HG02571 (cell line): ENCODE measurements around the gene FNBP1L.
"Not testable (repeated sequence)": the region's sequence is repeated elsewhere in the genome, so short reads cannot be mapped to it uniquely, and the experiment has no call there.

Experiments used
- ATAC-seq: cut with Tn5 transposase; IDR thresholded peaks from one replicate; pipeline ENCODE4 v1.9.1; 2021; ENCODE audit warnings: mild to moderate bottlenecking, moderate library complexity; ENCODE audit not compliant: unreplicated experiment

The FNBP1L gene

DNA sequence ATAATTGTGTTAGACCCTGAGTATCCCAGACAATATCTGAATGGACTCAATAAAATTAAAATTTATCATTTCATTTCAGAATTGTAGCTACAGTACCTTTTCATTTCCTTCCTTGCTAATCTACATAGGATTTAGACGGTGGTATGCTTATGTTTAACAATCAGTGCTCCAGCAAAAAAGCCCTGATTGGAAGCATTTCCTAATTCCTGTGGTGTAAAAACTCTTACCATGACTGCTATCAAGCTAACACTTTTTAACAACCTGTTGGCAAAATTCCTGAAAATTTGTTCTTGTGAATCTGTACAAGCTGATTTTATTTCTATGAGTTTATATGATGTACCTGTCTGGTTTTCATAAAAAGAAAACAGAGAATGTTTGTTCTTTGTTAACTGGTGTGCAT lies 5.2 kb upstream of the FNBP1L start:
- ATAC-seq = no peak

DNA sequence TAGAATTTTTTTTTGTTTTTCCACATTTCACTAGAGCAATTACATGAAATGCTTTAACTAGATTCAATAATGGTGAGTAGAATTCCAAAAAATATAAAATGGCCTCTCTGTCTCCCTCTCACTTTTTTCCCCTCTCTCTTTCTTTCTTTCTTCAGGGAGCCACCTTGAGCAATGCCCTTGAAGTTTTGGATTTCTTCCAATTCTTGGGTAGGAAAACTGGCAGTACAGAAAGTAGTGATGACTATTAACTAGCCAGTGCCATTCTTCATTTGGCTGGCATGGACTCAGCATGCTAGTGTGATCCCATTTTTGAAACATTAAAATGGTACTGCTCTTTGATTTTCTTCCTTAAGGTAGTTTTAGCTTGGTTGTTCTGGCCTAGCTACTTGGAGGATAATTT lies 4.5 kb upstream of the FNBP1L start:
- no peak for ATAC-seq

DNA sequence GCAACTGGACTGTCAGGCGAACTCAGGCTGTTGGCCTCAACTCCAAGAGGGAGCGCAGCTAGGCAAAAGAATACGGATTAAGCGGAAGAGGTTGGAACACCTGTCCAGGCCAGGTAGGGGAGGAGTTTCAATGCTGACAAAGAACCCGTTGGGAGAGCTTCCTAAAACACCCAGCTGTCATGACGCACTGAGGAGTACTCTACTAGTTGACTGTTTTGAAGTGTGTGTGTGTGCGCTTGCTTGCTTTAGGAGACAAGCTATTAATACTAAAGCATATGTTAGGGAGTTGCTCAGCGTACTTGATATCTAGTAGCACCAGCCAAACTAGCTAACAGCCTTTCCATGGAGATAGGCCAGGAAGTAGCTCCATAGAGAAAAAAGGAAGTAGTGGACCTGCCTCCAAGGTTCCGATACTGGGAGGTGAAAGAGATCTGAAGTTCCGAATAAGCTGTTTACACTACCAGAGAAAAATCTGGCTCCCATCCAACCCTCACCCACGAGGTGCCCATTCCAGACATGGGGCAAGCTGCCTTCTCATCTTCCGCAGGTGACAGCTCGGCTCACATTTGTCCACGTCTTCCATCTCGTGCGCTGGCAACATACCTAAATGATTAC lies 974 bp upstream of the FNBP1L start:
- no peak for ATAC-seq

DNA sequence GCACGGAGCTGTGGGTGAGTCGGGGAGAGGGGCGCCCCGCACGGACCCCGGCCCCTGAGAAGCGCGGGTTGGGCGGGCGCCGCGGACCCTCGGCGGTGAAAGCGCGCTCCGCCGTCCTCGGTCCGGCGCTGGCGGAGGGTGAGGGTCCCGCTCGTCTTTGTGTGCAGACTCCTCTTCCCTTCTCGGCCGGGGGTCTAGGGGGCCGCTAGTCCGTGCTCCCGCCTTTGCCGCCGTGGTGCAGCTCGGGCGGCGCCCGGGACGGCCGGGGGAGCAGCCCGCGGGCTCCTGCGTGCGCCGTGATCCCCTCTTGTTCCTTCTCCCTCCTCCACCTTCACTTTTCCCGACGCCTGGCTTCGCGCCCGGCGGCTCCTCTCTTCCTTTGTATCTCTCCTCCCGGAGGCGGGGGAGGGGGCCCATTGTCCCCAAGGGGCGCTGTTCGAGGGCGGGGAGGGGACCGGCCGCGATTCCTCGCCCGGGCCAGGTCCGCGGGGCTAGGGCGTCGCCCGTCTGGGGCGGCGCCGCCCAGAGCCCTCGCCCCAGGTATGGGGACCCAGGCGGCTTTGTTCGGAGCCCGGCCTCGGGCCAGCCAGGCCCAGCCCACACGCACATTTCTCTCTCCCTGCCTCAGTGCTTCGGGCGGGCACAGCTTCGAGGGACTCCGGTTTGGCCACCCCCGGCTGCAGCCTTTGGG lies 519 bp downstream of the FNBP1L start:
- no peak for ATAC-seq

DNA sequence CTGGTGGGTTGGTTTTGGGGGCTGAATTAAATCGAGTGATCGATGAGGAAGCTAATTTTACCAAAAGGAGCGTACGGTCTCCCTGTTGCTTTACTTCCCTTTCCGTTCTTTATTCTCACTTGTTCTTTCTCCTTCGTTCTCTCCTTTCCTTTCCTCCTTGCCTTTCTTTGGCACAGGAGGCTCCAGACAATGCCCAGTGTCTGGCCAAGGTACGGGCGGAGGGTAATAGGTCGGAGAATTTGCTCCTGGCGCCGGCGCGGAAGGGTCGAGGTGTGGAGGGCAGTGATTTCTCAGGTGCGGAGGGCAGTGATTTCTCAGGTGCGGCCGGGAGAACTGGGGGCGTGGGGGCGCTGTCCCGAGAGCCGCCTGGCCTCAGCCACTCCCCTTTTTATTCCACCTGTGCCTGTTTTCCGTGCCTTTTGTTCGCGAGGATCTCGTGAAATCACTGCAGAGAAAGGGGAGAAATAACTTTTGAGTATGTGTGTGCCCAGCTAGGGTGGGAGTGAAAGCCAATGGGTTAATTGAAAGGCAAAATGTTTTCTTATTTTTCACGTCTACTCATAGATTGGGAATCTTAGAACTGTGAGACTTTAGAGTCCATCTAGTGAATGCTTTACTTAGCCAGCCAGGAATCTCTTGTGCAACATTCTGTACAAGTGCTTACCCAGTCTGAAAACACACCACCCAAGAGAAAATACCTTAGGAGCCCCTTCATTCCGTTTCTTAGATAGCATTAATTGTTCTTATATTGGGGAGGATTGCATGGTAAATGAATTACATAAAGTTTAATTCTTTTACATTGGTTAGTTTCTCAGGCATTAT lies 1.3 kb downstream of the FNBP1L start:
- ATAC-seq = no peak

DNA sequence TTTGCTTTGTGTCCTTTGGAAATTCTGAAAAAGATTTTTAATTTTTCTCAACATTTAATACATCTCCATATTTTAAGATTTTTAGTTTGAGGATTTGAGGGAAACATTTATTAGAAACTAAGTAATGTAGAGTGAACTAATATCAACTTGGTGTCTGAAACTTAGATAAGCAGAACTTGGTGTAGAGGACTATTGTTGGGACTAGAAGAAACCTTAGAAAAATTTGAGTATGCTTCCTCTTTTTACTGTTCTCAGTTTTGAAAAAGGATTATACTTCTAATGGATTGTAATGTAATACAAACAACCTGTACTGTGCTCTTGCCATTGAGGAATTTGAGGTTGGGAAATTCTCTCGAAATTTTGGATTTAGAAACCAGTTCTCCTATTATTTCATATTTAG lies 2.4 kb downstream of the FNBP1L start:
- ATAC-seq = no peak

DNA sequence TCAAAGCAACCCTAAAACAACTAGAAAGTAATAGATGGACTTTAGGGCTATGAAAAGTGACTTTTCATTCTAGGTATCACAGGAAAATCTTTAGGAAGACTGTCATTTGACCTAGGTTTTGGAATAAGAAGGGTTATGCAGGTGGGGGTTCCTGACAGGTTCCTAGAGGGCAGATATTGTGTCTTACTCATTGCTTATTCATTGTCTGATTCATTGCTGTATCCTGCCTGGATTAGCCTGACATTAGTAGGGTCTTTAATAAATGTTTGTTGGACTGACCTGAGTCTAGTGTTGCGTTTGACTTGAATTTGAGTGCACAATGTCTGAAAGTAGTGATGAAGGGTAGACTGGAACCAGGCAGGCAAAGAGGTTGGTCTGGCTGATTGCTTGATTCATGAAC lies 6.0 kb downstream of the FNBP1L start:
- ATAC-seq = no peak

DNA sequence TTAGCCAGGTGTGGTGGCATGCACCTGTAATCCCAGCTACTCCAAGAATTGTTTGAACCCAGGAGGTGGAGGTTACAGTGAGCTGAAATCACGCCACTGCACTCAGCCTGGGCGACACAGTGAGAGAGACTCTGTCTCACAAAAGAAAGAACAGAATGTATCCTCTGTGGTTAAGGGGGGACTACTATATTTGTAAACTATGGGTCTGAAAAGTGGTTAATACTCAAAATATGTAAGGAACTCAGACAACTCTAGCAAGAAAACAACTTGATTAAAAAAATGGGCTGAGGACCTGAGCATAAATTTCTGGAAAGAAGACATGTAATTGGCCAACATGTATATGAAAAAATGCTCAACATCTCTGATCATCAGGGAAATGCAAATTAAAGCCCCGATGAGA lies 11.2 kb downstream of the FNBP1L start:
- ATAC-seq = no peak

DNA sequence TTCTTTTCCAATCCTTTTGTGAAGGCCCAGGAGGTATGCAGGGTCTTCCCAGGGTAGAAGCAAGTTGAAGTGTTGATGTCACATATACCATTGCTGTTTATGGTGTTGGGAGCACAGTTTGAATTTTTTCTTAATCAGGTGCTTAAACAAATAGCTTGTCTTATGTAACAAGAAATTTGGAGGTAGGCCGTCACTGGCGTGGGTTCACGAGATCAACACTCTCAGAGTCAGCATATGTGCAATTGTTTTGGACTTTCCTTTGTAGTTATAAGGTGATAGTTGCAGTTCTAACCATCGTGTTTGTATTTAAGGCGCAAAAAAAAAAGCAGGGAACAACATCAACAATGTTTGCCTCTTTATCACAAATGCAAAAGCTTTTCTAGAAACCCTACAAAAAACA lies 13.3 kb downstream of the FNBP1L start:
- no peak for ATAC-seq

DNA sequence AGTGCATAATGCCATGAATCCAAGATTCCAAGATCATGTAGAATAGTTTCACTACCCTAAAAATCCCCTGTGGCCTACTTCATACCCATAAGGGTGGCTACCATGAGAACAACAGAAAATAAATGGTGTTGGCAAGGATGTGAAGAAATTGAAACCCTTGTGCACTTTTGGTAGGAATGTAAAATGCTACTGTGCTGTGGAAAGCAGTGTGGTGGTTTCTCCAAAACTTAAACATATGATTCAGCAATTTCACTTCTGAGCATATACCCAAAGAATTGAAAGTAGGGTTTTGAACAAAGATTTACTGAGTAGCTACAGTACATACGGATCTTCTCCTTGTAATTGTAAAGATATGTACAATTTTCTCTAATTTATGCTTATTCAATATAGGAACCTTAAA lies 16.0 kb downstream of the FNBP1L start:
- no peak for ATAC-seq

DNA sequence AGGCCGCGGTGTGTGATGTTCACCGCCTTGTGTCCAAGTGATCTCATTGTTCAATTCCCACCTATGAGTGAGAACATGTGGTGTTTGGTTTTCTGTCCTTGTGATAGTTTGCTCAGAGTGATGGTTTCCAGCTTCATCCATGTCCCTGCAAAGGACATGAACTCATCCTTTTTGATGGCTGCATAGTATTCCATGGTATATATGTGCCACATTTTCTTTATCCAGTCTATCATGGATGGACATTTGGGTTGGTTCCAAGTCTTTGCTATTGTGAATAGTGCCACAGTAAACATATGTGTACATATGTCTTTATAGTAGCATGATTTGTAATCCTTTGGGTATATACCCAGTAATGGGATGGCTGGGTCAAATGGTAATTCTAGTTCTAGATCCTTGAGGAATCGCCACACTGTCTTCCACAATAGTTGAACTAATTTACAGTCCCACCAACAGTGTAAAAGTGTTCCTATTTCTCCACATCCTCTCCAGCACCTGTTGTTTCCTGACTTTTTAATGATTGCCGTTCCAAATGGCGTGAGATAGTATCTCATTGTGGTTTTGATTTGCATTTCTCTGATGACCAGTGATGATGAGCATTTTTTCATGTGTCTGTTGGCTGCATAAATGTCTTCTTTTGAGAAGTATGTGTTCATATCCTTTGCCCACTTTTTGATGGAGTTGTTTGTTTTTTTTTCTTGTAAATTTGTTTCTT lies 17.6 kb downstream of the FNBP1L start:
- ATAC-seq = not testable (repeated sequence)

DNA sequence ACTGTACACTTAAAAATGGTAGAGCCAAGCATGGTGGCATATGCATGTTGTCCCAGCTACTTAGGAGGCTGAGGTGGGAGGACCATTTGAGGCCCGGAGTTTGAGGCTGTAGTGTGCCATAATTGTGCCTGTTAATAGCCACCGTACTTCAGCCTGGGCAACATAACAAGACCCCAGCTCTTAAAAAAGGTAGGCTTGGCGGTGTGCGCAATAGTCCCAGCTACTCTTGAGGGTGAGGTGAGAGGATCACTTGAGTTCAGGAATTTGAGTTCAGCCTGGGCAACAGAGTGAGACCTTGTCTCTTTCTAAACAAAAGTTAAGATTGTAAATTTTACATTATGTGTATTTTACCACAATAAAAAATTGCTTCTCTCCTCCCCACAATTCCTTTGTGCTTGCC lies 19.7 kb downstream of the FNBP1L start:
- no peak for ATAC-seq

DNA sequence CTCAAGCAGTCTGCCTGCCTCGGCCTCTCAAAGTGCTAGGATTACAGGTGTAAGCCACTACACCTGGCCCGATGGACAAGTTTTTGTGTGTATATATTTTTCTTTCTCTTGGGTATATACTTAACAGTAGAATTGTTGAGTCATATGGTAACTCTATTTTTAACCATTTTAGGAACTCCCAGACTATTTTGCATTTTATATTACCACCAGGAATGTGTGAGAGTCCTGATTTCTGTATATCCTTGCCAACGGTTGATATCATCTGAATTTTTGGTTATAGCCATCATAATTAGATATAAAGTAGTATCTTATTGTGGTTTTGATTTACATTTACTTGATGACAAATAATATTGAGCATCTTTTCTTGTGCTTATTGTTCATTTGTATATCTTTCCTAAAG lies 20.7 kb downstream of the FNBP1L start:
- ATAC-seq = no peak

DNA sequence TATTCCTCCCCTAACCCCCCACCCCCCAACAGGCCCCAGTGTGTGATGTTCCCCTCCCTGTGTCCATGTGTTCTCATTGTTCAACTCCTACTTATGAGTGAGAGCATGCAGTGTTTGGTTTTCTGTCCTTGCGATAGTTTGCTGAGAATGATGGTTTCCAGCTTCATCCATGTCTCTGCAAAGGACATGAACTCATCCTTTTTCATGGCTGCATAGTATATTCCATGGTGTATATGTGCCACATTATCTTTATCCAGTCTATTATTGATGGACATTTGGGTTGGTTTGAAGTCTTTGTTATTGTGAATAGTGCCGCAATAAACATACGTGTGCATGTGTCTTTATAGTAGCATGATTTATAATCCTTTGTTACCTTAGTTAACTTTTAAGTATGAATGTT lies 21.3 kb downstream of the FNBP1L start:
- ATAC-seq = not testable (repeated sequence)

DNA sequence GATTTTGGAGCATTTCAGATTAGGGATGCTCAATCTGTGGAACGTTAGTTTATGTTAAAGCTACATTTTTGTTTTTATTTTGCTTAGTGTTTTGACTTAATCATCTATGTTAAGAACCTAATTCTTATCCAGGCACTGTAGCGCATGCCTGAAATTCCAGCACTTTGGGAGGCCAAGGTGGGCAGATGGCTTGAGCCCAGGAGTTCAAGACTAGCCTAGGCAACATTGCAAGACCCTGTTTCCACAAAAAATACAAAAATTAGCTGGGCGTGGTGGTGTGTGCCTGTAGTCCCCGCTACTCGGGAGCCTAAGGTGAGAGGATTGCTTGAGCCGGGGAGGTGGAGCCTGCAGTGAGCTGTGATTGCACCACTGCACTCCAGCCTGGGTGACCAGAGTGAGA lies 23.4 kb downstream of the FNBP1L start:
- no peak for ATAC-seq

DNA sequence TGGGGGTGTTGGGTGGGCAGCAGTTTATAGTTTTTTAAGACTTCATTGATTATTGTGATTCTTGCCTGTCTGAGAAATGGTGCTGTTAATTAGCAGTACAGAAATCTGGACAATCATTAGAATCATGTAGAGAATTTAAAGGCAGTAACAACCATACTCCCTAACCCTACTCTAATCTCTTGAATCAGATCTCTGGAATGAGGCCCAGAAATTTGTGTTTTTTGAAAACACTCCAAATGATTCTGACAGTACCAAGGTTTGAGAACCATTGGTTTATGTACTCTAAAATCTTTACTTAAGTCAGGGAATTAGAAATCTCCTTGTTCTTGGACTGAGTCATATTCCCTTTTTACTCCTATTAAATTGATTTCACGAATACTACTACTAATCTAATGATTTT lies 24.0 kb downstream of the FNBP1L start:
- ATAC-seq = no peak

DNA sequence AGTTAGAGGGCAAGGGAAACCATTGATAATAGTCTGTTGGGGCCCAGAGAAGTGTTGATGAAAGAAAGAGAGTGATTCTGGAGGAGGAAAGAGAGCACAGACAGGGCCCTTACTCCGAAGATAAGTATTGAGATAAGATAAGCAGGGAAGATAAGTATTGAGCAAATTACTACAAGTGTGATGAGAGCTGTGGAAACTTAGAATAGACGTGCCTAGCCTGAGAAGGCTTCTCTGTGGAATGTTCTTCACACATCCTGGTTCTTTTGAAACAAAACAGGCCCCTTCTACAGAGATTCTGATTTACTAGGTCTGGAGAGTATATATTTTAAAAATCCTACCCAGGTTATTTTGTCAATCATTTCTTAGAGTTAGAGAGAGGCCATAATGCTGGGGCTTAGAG lies 26.4 kb downstream of the FNBP1L start:
- no peak for ATAC-seq

DNA sequence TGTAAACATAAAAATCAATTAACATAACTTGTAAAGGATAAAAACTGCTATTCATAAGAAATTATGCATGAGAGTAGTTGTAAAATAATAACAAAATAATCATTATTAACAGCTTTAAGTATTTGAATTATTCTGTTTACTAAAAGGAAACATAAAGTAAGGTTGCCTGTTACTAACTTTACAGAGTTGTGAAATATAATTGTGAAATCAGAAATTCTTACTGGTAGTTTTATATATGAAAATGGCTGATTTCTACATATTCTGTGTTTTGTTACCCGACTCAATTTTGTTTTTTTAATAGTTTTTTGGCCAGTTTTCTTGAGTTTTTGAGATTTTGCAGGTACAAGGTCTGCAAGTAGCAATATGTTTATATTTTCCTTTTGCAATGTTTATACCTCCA lies 27.8 kb downstream of the FNBP1L start:
- ATAC-seq = no peak

DNA sequence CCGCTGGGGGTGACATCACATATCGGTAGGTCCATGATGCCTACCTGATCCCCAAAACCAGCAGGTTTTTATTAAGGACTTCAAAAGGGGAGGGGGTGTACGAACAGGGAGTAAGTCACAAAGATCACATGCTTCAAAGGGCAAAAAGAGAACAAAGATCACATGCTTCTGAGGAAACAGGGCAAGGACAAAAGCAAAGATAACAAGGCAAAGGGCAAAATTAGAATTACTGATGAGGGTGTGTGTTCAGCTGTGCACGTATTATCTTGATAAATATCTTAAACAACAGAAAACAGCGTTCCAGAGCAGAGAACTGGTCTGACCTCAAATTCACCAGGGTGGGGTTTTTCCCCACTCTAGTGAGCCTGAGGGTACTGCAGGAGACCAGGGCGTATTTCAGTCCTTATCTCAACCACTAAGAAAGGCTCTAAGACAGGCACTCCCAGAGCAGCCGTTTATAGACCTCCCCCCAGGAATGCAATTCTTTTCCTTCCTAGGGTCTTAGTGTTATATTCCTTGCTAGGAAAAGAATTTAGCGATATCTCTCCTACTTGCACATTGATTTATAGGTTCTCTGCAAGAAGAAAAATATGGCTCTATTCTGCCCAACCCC lies 31.3 kb downstream of the FNBP1L start:
- not testable (repeated sequence) for ATAC-seq

DNA sequence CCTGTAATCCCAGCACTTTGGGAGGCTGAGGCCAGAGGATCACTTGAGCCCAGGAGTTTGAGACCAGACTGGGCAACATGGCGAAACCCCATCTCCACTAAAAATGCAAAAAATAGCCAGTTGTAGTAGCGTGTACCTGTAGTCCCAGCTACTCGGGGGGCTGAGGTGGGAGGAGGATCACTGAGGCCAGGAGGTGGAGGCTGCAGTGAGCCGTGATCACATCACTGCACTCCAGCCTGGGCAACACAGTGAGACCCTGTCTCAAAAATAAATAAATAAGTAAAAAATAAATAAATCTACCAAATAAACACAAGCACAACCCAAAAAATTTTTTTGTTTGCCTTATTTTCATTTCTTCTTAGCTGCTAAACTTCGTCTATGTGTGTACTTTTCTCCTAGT lies 34.0 kb downstream of the FNBP1L start:
- not testable (repeated sequence) for ATAC-seq

DNA sequence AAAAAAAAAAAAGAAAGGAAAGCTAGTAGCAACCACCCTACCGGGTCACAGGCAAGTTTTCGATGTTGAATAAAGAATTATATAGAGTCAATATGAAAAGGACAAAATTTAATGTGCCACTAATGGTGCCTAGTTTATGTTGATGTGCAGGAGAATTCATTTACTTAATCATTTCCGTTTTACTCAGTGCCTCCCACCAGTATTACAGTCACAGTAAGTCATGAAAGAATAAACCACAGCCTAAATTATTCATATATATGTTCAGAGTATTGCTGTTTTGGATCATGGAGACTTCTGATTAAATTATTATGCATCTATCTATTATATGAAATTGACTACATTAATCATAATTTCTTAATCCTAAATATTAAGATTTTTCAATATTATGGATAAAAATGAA lies 35.3 kb downstream of the FNBP1L start:
- no peak for ATAC-seq
